ENCODE results near the gene EOGT.

EOGT gene

GRCh38 chr3:69013253-69014021 lies at the start of gene EOGT:
Gene EOGT (minus strand): TSS chr3:69013684. CDS start chr3:69009846, 3,838 bp downstream.
- in situ Hi-C loops (cut with MboI; ENCODE audit: low sequenced_read_pairs), result no loop called here

GRCh38 chr3:69059688-69060087 lies 46.2 kb upstream of the EOGT start:
- in situ Hi-C loops (cut with MboI; ENCODE audit: low sequenced_read_pairs), result no loop called here

- in situ Hi-C loops (cut with MboI; ENCODE audit: low sequenced_read_pairs), result no loop called here
These were observed 45.4 kb upstream of the EOGT start for GRCh38 chr3:69058947-69059224.

- in situ Hi-C loops (cut with MboI; ENCODE audit: low sequenced_read_pairs), result no loop called here
These were observed 44.9 kb upstream of the EOGT start for GRCh38 chr3:69058180-69058946.

- in situ Hi-C loops (cut with MboI; ENCODE audit: low sequenced_read_pairs), result no loop called here
These were observed 39.0 kb upstream of the EOGT start for GRCh38 chr3:69052472-69052898.

- in situ Hi-C loops (cut with MboI; ENCODE audit: low sequenced_read_pairs), result no loop called here
These were observed 38.4 kb upstream of the EOGT start, which contains the start of gene TMF1 for GRCh38 chr3:69051756-69052471. Gene TMF1 (minus strand): TSS chr3:69052333. CDS start chr3:69052086, 247 bp downstream.

- in situ Hi-C loops (cut with MboI; ENCODE audit: low sequenced_read_pairs), result no loop called here
These were observed 35.5 kb upstream of the EOGT start for GRCh38 chr3:69048990-69049389.

- in situ Hi-C loops (cut with MboI; ENCODE audit: low sequenced_read_pairs), result no loop called here
These were observed 31.1 kb upstream of the EOGT start for GRCh38 chr3:69044608-69045007.

- in situ Hi-C loops (cut with MboI; ENCODE audit: low sequenced_read_pairs), result no loop called here
These were observed 20.0 kb upstream of the EOGT start for GRCh38 chr3:69033470-69033869.

- in situ Hi-C loops (cut with MboI; ENCODE audit: low sequenced_read_pairs), result no loop called here
These were observed 19.3 kb upstream of the EOGT start for GRCh38 chr3:69032737-69033136.

- in situ Hi-C loops (cut with MboI; ENCODE audit: low sequenced_read_pairs), result no loop called here
These were observed 18.7 kb upstream of the EOGT start for GRCh38 chr3:69032142-69032541.

- in situ Hi-C loops (cut with MboI; ENCODE audit: low sequenced_read_pairs), result no loop called here
These were observed 18.2 kb upstream of the EOGT start for GRCh38 chr3:69031635-69032034.

- in situ Hi-C loops (cut with MboI; ENCODE audit: low sequenced_read_pairs), result no loop called here
These were observed 7.4 kb upstream of the EOGT start for GRCh38 chr3:69020857-69021256.

GRCh38 chr3:69020424-69020823 lies 6.9 kb upstream of the EOGT start:
- in situ Hi-C loops (cut with MboI; ENCODE audit: low sequenced_read_pairs), result no loop called here

- in situ Hi-C loops (cut with MboI; ENCODE audit: low sequenced_read_pairs), result no loop called here
These were observed 3.4 kb upstream of the EOGT start for GRCh38 chr3:69016901-69017300.

- in situ Hi-C loops (cut with MboI; ENCODE audit: low sequenced_read_pairs), result no loop called here
These were observed 2.6 kb upstream of the EOGT start for GRCh38 chr3:69016102-69016501.

GRCh38 chr3:69014022-69014580 lies 617 bp upstream of the EOGT start:
- in situ Hi-C loops (cut with MboI; ENCODE audit: low sequenced_read_pairs), result no loop called here

GRCh38 chr3:69012800-69013252 lies 658 bp downstream of the EOGT start:
- in situ Hi-C loops (cut with MboI; ENCODE audit: low sequenced_read_pairs), result no loop called here

- in situ Hi-C loops (cut with MboI; ENCODE audit: low sequenced_read_pairs), result no loop called here
These were observed 1.2 kb downstream of the EOGT start for GRCh38 chr3:69012100-69012799.

- in situ Hi-C loops (cut with MboI; ENCODE audit: low sequenced_read_pairs), result no loop called here
These were observed 2.3 kb downstream of the EOGT start for GRCh38 chr3:69011096-69011730.
